ENCODE data around the gene ANAPC1.
"Not testable (repeated sequence)": the region's sequence is repeated elsewhere in the genome, so short reads cannot be mapped to it uniquely, and the experiment has no call there.

GRCh38 chr2:111911295-111911977, 27.4 kb upstream of the ANAPC1 start:
- not testable (repeated sequence) for TF ChIP-seq CTCF, POLR2A (IDR thresholded peaks at IDR 0.05)

All from right lobe of liver (tissue), 4 donors.